Measurements from ENCODE around the gene UACA.

DNA sequence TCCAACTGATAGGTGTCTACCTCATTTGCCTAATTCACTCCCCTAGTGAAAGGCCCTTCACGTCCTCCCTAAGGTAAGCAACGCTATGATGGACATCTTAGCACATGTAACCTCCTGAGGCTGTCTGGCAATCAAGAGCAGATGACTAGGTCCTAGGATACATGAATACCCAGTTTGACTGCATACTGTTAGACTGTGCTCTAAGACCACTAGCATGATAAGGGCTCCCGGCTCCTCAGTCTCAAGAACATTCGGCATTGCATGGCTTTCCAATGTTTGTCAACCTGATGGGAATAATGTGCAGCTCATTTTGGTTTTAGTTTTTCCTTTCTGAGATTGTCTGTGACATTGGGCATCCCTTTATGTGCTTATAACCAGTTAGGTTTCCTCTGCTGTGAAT is 152.1 kb downstream of the UACA start:
- no peak for TF ChIP-seq CTCF (IDR thresholded peaks at IDR 0.05; ENCODE audit: insufficient read depth, low read length)
- no peak for TF ChIP-seq POLR2AphosphoS5 (IDR thresholded peaks at IDR 0.05; ENCODE audit: low read depth)
- no peak for TF ChIP-seq GABPA (IDR thresholded peaks at IDR 0.05; ENCODE audit: low read depth)
- TF ChIP-seq, protein P1, sequence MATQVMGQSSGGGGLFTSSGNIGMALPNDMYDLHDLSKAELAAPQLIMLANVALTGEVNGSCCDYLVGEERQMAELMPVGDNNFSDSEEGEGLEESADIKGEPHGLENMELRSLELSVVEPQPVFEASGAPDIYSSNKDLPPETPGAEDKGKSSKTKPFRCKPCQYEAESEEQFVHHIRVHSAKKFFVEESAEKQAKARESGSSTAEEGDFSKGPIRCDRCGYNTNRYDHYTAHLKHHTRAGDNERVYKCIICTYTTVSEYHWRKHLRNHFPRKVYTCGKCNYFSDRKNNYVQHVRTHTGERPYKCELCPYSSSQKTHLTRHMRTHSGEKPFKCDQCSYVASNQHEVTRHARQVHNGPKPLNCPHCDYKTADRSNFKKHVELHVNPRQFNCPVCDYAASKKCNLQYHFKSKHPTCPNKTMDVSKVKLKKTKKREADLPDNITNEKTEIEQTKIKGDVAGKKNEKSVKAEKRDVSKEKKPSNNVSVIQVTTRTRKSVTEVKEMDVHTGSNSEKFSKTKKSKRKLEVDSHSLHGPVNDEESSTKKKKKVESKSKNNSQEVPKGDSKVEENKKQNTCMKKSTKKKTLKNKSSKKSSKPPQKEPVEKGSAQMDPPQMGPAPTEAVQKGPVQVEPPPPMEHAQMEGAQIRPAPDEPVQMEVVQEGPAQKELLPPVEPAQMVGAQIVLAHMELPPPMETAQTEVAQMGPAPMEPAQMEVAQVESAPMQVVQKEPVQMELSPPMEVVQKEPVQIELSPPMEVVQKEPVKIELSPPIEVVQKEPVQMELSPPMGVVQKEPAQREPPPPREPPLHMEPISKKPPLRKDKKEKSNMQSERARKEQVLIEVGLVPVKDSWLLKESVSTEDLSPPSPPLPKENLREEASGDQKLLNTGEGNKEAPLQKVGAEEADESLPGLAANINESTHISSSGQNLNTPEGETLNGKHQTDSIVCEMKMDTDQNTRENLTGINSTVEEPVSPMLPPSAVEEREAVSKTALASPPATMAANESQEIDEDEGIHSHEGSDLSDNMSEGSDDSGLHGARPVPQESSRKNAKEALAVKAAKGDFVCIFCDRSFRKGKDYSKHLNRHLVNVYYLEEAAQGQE (IDR thresholded peaks at IDR 0.05; ENCODE audit: insufficient replicate concordance, low read depth) = no peak
- no peak for TF ChIP-seq SPI1 (IDR thresholded peaks at IDR 0.05; ENCODE audit: borderline replicate concordance, low read depth)
